OCI-M2 (cell line): ENCODE data around the gene SDCCAG8.

Experiments used
- DNase-seq: peaks from one replicate; lab custom pipeline; 2025; ENCODE audit not compliant: unreplicated experiment; lab: John Stamatoyannopoulos, UW

SDCCAG8 gene

GRCh38 chr1:243254233-243254926 lies 1.5 kb upstream of the SDCCAG8 start:
- DNase-seq, result no peak

GRCh38 chr1:243254927-243255790 lies 682 bp upstream of the SDCCAG8 start, which contains the start of gene CEP170:
TSS of gene CEP170 (minus strand) at chr1:243255281. CDS start at chr1:243225280, 30,001 bp downstream.
- DNase-seq, result peak; percentile 45

GRCh38 chr1:243256590-243256989 lies 749 bp downstream of the SDCCAG8 start:
- no peak for DNase-seq

GRCh38 chr1:243257189-243257588 lies 1.3 kb downstream of the SDCCAG8 start:
- no peak for DNase-seq

GRCh38 chr1:243258731-243259130 lies 2.9 kb downstream of the SDCCAG8 start:
- DNase-seq, result no peak

- DNase-seq, result no peak
Measured at GRCh38 chr1:243260221-243260880, 4.5 kb downstream of the SDCCAG8 start.

GRCh38 chr1:243261390-243261789 lies 5.5 kb downstream of the SDCCAG8 start:
- no peak for DNase-seq

GRCh38 chr1:243264717-243265116 lies 8.9 kb downstream of the SDCCAG8 start:
- no peak for DNase-seq

GRCh38 chr1:243266231-243266630 lies 10.4 kb downstream of the SDCCAG8 start:
- DNase-seq, result no peak

- no peak for DNase-seq
Measured at GRCh38 chr1:243267471-243267880, 11.6 kb downstream of the SDCCAG8 start.

GRCh38 chr1:243267914-243268653 lies 12.2 kb downstream of the SDCCAG8 start:
- DNase-seq, result no peak

- DNase-seq, result no peak
Measured at GRCh38 chr1:243268751-243269460, 13.1 kb downstream of the SDCCAG8 start.

- DNase-seq, result no peak
Measured at GRCh38 chr1:243269461-243269801, 13.6 kb downstream of the SDCCAG8 start.

- no peak for DNase-seq
Measured at GRCh38 chr1:243270097-243270864, 14.4 kb downstream of the SDCCAG8 start.

- DNase-seq, result no peak
Measured at GRCh38 chr1:243271996-243272395, 16.2 kb downstream of the SDCCAG8 start.

GRCh38 chr1:243272401-243272800 lies 16.6 kb downstream of the SDCCAG8 start:
- DNase-seq, result no peak

- no peak for DNase-seq
Measured at GRCh38 chr1:243273506-243273905, 17.7 kb downstream of the SDCCAG8 start.

- no peak for DNase-seq
Measured at GRCh38 chr1:243273945-243274344, 18.1 kb downstream of the SDCCAG8 start.

- DNase-seq, result no peak
Measured at GRCh38 chr1:243275316-243275715, 19.5 kb downstream of the SDCCAG8 start.
